Right cardiac atrium (tissue), 5 donors: ENCODE data around the gene COL24A1. TPM values are rescaled to one million over a fixed set of nuclear protein-coding genes. Genes with fewer than 3 reads are reported as not detected.

Source experiments
- ATAC-seq, 2 donors: fragments of 200-7000 bp; cut with Tn5 transposase; one replicate each; pipeline versions ENCODE4 v1.8.0 to v1.9.1; 2020; ENCODE audit warnings: moderate library complexity in 2 of 2, mild to moderate bottlenecking in 1 of 2
- DNase-seq, 3 donors: peaks; one replicate each; pipeline ENCODE4 v3.0.0-alpha.2; 2020
- H3K27ac ChIP-seq: one replicate; pipeline ENCODE4 v1.5.1; 2013; ENCODE audit warnings: mild to moderate bottlenecking, low read length, control low read depth, moderate library complexity
- H3K27me3 ChIP-seq: one replicate; pipeline ENCODE4 v1.6.1; 2013; ENCODE audit not compliant: control insufficient read depth, insufficient read depth
- H3K4me1 ChIP-seq: one replicate; pipeline ENCODE4 v1.6.1; 2013; ENCODE audit warnings: low read length; ENCODE audit not compliant: control insufficient read depth, insufficient read depth
- H3K4me3 ChIP-seq: one replicate; pipeline ENCODE4 v1.5.1; 2013; ENCODE audit warnings: low read length, control low read depth
- H3K9me3 ChIP-seq: one replicate; pipeline ENCODE4 v1.6.1; 2013; ENCODE audit warnings: low read length; ENCODE audit not compliant: control insufficient read depth
- WGBS: extraction: QIAGEN DNeasy Blood & Tissue Kit; methylation state at CpG from one replicate; pipeline ENCODE4 v1.1.7; 2013; 5-methylcytosine and 5-hydroxymethylcytosine counted together
- intact Hi-C, 4 donors: fragments of 100-400 bp; cut with DNase I; formaldehyde crosslinking; loops; one replicate each; pipeline versions ENCODE4 v1.11.0 to v1.14.0; 2022 to 2023
- polyA plus RNA-seq: library from polyadenylated mRNA; stranded (reverse); fragments of 200-250 nt; gene quantifications from one replicate; pipeline ENCODE4 v1.2.3, GENCODE V29; 2013
- total RNA-seq, 4 donors: library from RNA; stranded (reverse); fragmentation: NEBNext Ultra II Directional; extraction: Animal tissue kit (Norgen Biotek cat#: 25700); gene quantifications; one replicate each; pipeline ENCODE4 v1.2.1, GENCODE V29; 2021
- donor health status: healthy with polysubstance abuse.
- donor health status: DM: no; HTN: yes; CAD: no.
- donor health status: DM: no; HTN: no; CAD: no.
- donor health status: DM: no; HTN: yes; CAD: no; lungs with severe emphysema.
- donor health status: DM: yes; HTN: yes; CAD: no.

COL24A1 gene
- total and polyA plus RNA-seq, 5 donors: 0.93 to 6.9 (median 4.7) TPM

- no peak overlapping the region for H3K4me3 ChIP-seq
- DNase-seq: no peak
- no peak for ATAC-seq
- H3K9me3 ChIP-seq: no peaks in the 10 kb centered on the region
- H3K27ac ChIP-seq: no peak overlapping the region
- no peaks in the 10 kb centered on the region for H3K4me1 ChIP-seq
- H3K27me3 ChIP-seq: no peaks in the 10 kb centered on the region
- intact Hi-C loops: no loop called here
- 92% methylated on average over 4 of the region's 4 CpGs for WGBS
Measured at GRCh38 chr1:85938829-85939228, 217.7 kb downstream of the COL24A1 start.

- ATAC-seq (peak; percentile 82 to 93), DNase-seq (peak; percentile 73 to 85 (median 73))
- intact Hi-C loops: no loop called here
- Histone ChIP-seq H3K27me3 (no peaks in the 10 kb centered on the region), H3K4me3 (no peak overlapping the region), H3K9me3 (no peaks in the 10 kb centered on the region), H3K4me1 (no peaks in the 10 kb centered on the region), H3K27ac (no peak overlapping the region)
- WGBS: 62% methylated on average over 2 of the region's 2 CpGs
Measured at GRCh38 chr1:85936470-85936869, 220.1 kb downstream of the COL24A1 start.

- intact Hi-C loops: no loop called here
- peak in 1 of 2 donors; percentile 54 for ATAC-seq
- Histone ChIP-seq H3K27me3 (no peaks in the 10 kb centered on the region), H3K9me3 (no peaks in the 10 kb centered on the region), H3K4me1 (no peaks in the 10 kb centered on the region), H3K27ac (no peak overlapping the region), H3K4me3 (no peak overlapping the region)
- WGBS: 72% methylated on average over 1 of the region's 1 CpG
- no peak for DNase-seq
Measured at GRCh38 chr1:85936057-85936456, 220.5 kb downstream of the COL24A1 start.

GRCh38 chr1:85935234-85935633 lies 221.3 kb downstream of the COL24A1 start:
- ATAC-seq (no peak), DNase-seq (no peak)
- 77% methylated on average over 2 of the region's 2 CpGs for WGBS
- no peak overlapping the region for H3K27ac ChIP-seq
- intact Hi-C loops: no loop called here
- H3K27me3 ChIP-seq: no peaks in the 10 kb centered on the region
- no peak overlapping the region for H3K4me3 ChIP-seq
- H3K4me1 ChIP-seq: no peaks in the 10 kb centered on the region
- no peaks in the 10 kb centered on the region for H3K9me3 ChIP-seq

GRCh38 chr1:85934516-85934915 lies 222.1 kb downstream of the COL24A1 start:
- Histone ChIP-seq H3K4me1 (no peaks in the 10 kb centered on the region), H3K9me3 (no peaks in the 10 kb centered on the region), H3K27me3 (no peaks in the 10 kb centered on the region), H3K27ac (no peak overlapping the region), H3K4me3 (no peak overlapping the region)
- no peak for ATAC-seq
- no peak for DNase-seq
- intact Hi-C loops: no loop called here

- ATAC-seq: peak; percentile 42 to 57
Measured at GRCh38 chr1:85933961-85934360, 222.6 kb downstream of the COL24A1 start.

GRCh38 chr1:85911742-85912141 lies 244.8 kb downstream of the COL24A1 start:
- Histone ChIP-seq H3K27me3 (no peaks in the 10 kb centered on the region), H3K4me3 (no peak overlapping the region), H3K4me1 (no peaks in the 10 kb centered on the region), H3K27ac (no peak overlapping the region), H3K9me3 (no peaks in the 10 kb centered on the region)
- WGBS: 55% methylated on average over 3 of the region's 3 CpGs
- intact Hi-C loops: no loop called here
- ATAC-seq: no peak
- DNase-seq: no peak

More at GRCh38 chr1:85933961-85934360, 222.6 kb downstream of the COL24A1 start:
- Histone ChIP-seq H3K27ac (no peak overlapping the region), H3K27me3 (no peaks in the 10 kb centered on the region), H3K4me1 (no peaks in the 10 kb centered on the region), H3K9me3 (no peaks in the 10 kb centered on the region), H3K4me3 (no peak overlapping the region)
- peak in 1 of 3 donors; percentile 10 for DNase-seq
- intact Hi-C loops: no loop called here

- Histone ChIP-seq H3K27ac (no peak overlapping the region), H3K27me3 (no peaks in the 10 kb centered on the region), H3K4me3 (no peak overlapping the region), H3K4me1 (no peaks in the 10 kb centered on the region), H3K9me3 (no peaks in the 10 kb centered on the region)
- ATAC-seq (no peak), DNase-seq (no peak)
- intact Hi-C loops: no loop called here
Measured at GRCh38 chr1:85900921-85901320, 255.7 kb downstream of the COL24A1 start.

- intact Hi-C loops: no loop called here
- ATAC-seq (no peak), DNase-seq (no peak)
- H3K27me3 ChIP-seq: no peaks in the 10 kb centered on the region
- H3K4me1 ChIP-seq: no peaks in the 10 kb centered on the region
- 75% methylated on average over 2 of the region's 2 CpGs for WGBS
- no peak overlapping the region for H3K27ac ChIP-seq
- H3K9me3 ChIP-seq: no peaks in the 10 kb centered on the region
- H3K4me3 ChIP-seq: no peak overlapping the region
Measured at GRCh38 chr1:85898861-85899260, 257.7 kb downstream of the COL24A1 start.

- Histone ChIP-seq H3K27me3 (no peaks in the 10 kb centered on the region), H3K4me1 (no peaks in the 10 kb centered on the region), H3K4me3 (no peak overlapping the region), H3K9me3 (no peaks in the 10 kb centered on the region), H3K27ac (no peak overlapping the region)
- ATAC-seq: no peak
- intact Hi-C loops: no loop called here
- DNase-seq: peak; percentile 28 to 70 (median 44)
- WGBS: 18% methylated on average over 4 of the region's 4 CpGs
Measured at GRCh38 chr1:85894651-85895050, 261.9 kb downstream of the COL24A1 start.

- no peak overlapping the region for H3K4me3 ChIP-seq
- H3K27ac ChIP-seq: no peak overlapping the region
- WGBS: 96% methylated on average over 2 of the region's 2 CpGs
- ATAC-seq: no peak
- no peaks in the 10 kb centered on the region for H3K9me3 ChIP-seq
- H3K27me3 ChIP-seq: no peaks in the 10 kb centered on the region
- intact Hi-C loops: no loop called here
- H3K4me1 ChIP-seq: no peaks in the 10 kb centered on the region
- no peak for DNase-seq
Measured at GRCh38 chr1:85892366-85892765, 264.2 kb downstream of the COL24A1 start.

GRCh38 chr1:85889870-85890269 lies 266.7 kb downstream of the COL24A1 start:
- 96% methylated on average over 2 of the region's 2 CpGs for WGBS
- H3K27ac ChIP-seq: no peak overlapping the region
- ATAC-seq (no peak), DNase-seq (no peak)
- H3K9me3 ChIP-seq: no peaks in the 10 kb centered on the region
- H3K27me3 ChIP-seq: no peaks in the 10 kb centered on the region
- intact Hi-C loops: no loop called here
- no peaks in the 10 kb centered on the region for H3K4me1 ChIP-seq
- H3K4me3 ChIP-seq: no peak overlapping the region
